Amniotic stem cell (primary cell): ENCODE results near the gene ATP6V1E1.
"Not testable (repeated sequence)": the region's sequence is repeated elsewhere in the genome, so short reads cannot be mapped to it uniquely, and the experiment has no call there.

Experiments used
- DNase-seq: peaks from one replicate; lab custom pipeline; 2025; lab: John Stamatoyannopoulos, UW

ATP6V1E1 gene

GRCh38 chr22:17581056-17581455, 47.5 kb downstream of the ATP6V1E1 start:
- no peak for DNase-seq

GRCh38 chr22:17580441-17581031, 48.0 kb downstream of the ATP6V1E1 start:
- no peak for DNase-seq

GRCh38 chr22:17579535-17579981, 49.0 kb downstream of the ATP6V1E1 start:
- no peak for DNase-seq

- no peak for DNase-seq
These were observed 50.3 kb downstream of the ATP6V1E1 start for GRCh38 chr22:17578136-17578754.

GRCh38 chr22:17576470-17576869, 52.1 kb downstream of the ATP6V1E1 start:
- no peak for DNase-seq

GRCh38 chr22:17575681-17576080, 52.9 kb downstream of the ATP6V1E1 start:
- DNase-seq: no peak

- no peak for DNase-seq
These were observed 53.4 kb downstream of the ATP6V1E1 start for GRCh38 chr22:17575151-17575550.

- no peak for DNase-seq
These were observed 57.5 kb downstream of the ATP6V1E1 start for GRCh38 chr22:17570851-17571631.

GRCh38 chr22:17569971-17570511, 58.5 kb downstream of the ATP6V1E1 start:
- DNase-seq: no peak

GRCh38 chr22:17566776-17567175, 61.8 kb downstream of the ATP6V1E1 start:
- no peak for DNase-seq

- not testable (repeated sequence) for DNase-seq
These were observed 62.4 kb downstream of the ATP6V1E1 start for GRCh38 chr22:17566016-17566687.

- DNase-seq: no peak
These were observed 64.6 kb downstream of the ATP6V1E1 start for GRCh38 chr22:17563936-17564391.

- DNase-seq: no peak
These were observed 65.4 kb downstream of the ATP6V1E1 start, which contains the start of gene SLC25A18 for GRCh38 chr22:17562906-17563870. Gene SLC25A18, plus strand, starts transcription at chr22:17563498. Its CDS starts 16,447 bp downstream, at chr22:17579945.

GRCh38 chr22:17559188-17559587, 69.4 kb downstream of the ATP6V1E1 start:
- no peak for DNase-seq

GRCh38 chr22:17554814-17555213, 73.7 kb downstream of the ATP6V1E1 start:
- no peak for DNase-seq

GRCh38 chr22:17552737-17553136, 75.8 kb downstream of the ATP6V1E1 start:
- no peak for DNase-seq

GRCh38 chr22:17549655-17550054, 78.9 kb downstream of the ATP6V1E1 start:
- DNase-seq: no peak

- no peak for DNase-seq
These were observed 79.4 kb downstream of the ATP6V1E1 start for GRCh38 chr22:17549183-17549582.

GRCh38 chr22:17548756-17549035, 79.9 kb downstream of the ATP6V1E1 start:
- no peak for DNase-seq

- DNase-seq: no peak
These were observed 80.4 kb downstream of the ATP6V1E1 start for GRCh38 chr22:17548010-17548755.
